ENCODE measurements around the gene KPNA4. TPM values are rescaled to one million over a fixed set of nuclear protein-coding genes. Genes with fewer than 3 reads are reported as not detected.

Gene KPNA4
- total RNA-seq, 2 donors from 2014 or later, result 88.2 to 95.7 TPM

Other genes starting within 250 kb of the KPNA4 start
- 10 to 100 TPM; 11.6 to 13.6 TPM for gene IFT80, start 166.3 kb downstream of the KPNA4 start, total RNA-seq
- gene SMC4, start 165.9 kb downstream of the KPNA4 start, total RNA-seq, result 10 to 100 TPM; 11.1 to 19.4 TPM
- under 1 TPM; 0.50 to 0.76 TPM for gene TRIM59, start 115.8 kb downstream of the KPNA4 start, total RNA-seq
- gene ARL14, start 111.6 kb upstream of the KPNA4 start, total RNA-seq, result not detected
- 10 to 100 TPM; 30.2 to 39.0 TPM for gene PPM1L, start 190.7 kb upstream of the KPNA4 start, total RNA-seq